NCI-H345 treated with DMSO at 0.1 percent for 48 hours (cell line): ENCODE results near the gene RNF144A.

Experiments
- DNase-seq: peaks from one replicate; lab custom pipeline; 2025; ENCODE audit not compliant: unreplicated experiment; lab: John Stamatoyannopoulos, UW

Gene RNF144A

DNA sequence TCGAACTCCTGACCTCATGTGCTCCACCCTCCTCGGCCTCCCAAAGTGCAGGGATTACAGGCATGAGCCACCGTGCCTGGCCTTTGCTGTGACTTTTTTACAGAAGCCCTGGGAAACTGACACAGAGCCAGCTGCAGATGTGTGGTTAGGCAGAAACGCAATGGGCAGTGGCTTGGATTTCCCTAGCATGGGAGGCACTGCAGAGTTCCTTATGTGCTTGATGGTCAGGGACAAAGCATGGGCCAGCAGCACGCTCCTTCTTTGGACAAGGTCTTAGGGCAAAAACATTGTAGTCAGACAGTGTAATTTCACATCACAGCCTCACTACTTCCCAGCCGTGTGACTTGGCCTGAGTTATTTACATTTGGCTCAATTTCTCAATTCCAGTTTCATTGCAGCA, 153.9 kb downstream of the RNF144A start:
- DNase-seq, result no peak

DNA sequence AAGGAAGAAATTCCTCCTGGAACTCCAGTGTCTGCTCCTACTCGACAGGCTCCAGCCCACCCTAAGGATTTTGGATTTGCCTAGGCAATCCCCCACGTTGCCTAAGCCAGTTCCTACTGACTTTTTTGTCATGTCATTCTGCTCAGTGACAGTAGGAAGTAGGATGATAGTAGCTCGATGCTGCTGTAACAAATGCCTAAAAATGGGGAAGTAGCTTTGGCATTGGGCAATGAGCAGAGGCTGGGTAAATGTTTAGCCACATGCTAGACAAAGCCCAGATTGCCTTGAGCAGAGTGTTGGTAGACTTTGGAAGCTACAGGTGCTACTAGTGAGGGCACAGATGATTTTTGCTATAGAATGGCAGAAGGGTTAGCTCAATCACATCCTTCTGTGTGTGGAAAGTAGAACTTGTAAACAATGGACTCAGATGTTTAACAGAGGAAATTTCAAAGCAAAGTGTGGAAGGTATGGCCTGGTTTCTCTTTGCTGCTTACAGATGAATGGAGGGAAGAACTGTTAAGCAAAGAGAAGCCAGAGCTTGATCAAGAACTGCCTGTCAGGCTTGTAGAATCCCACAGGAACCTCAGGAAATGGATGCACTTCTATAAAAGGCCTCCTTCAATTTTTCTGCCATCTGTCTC, 154.8 kb downstream of the RNF144A start:
- DNase-seq, result no peak

DNA sequence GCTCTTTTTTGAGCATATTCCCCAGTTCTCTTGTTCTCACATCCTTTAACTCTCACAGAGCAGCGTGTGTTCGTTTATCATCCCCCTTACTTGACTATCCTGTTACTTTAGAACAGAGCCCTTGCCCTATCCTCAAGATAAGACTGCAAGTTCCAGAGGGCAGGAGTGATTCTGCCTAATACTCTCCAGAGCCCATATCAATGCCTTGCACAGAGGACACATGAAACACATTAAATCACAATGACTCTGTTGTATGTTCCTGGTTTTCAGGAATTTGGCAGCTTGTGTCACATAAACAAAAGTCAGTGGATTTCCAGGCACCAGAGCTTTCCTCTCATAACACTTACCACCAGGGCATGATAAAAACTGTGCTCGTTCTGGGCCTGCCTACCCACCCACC, 156.7 kb downstream of the RNF144A start:
- no peak for DNase-seq

DNA sequence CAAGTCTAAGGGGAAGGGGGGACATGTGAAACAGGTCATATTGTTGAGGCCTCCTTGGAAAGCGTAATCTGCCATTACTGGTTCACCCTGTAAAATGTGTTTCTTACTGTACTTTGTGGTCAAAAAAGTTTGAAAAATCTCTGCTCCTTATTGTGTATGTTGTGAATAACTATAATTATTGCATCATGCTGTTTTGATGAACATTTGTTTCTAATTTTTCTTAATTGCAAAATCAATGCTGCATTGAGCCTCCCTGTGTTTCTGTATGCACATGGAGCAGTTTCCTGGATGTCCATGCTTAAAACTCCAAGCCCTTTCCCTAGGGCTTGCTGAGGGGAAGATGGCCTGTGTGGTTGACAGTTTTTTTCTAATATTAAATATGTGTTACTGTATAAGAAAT, 158.6 kb downstream of the RNF144A start:
- DNase-seq, result no peak

DNA sequence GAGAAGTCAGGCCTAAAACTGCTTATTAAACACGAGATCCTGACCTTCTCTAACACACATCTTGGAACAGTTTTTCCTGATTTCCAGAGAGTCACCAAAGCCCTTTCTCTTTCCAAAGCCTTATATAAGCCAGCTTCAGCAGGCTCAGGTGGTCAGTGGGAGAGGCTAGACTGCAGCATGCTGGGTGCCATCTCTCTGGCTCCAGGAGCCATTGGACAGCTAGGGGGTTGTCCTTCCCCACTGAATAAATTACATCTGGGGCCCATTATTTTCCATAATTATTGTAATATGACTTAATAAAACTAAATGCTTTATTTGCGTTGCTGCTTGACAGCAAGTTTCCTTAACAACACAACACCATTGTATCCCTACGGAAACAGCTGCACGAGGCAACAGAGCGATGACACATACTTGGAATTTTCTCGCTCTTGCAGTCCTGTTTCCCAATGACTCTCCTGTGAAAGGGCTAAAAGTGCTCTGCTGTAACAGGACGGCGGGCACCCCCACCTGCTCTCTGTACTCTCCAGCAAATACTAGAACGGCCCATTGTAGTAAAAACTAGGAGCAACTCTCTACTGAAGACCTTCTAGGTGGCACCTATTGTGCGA, 160.6 kb downstream of the RNF144A start:
- no peak for DNase-seq

DNA sequence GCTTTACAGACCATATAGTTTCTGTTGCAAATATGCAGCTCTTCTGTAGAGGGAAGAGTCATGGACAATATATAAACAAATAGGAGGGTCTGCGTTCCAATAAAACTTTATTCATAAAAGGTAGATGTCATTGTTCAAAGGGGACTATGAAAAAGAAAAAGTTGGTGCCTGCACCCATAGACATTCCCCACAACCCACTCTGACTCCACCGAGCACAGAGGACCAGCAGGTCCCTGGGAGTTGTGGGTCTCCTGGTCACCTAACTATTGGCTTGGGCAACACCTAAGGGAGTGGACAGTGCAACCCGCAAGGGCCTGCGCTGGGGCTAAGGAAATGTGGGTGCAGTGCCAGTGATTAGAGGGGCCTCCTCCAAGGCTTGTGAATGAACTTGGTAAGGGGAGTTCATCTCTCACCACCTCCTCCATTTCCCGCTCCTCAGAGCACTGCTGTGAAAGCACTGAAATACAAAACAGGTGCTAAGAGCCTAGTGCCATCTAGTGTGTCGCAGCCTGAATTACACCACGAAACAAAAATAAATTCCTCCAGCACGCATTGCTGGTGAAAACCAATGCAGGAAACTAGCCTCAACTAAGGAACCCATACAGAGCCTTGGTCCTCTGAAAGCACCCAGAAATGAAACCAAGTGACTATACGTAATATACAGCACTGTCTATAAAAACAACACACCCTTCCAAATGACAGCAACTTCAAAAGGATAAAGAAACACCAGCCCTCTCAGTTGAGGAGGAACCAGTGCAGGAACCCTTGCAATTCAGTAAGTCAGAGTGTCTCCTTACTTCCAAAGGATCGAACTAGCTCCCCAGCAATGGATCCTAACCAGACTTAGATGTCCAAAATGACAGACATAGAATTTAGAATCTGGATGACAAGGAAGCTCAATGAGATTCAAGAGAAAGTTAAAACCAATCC, 166.6 kb downstream of the RNF144A start:
- DNase-seq, result no peak

DNA sequence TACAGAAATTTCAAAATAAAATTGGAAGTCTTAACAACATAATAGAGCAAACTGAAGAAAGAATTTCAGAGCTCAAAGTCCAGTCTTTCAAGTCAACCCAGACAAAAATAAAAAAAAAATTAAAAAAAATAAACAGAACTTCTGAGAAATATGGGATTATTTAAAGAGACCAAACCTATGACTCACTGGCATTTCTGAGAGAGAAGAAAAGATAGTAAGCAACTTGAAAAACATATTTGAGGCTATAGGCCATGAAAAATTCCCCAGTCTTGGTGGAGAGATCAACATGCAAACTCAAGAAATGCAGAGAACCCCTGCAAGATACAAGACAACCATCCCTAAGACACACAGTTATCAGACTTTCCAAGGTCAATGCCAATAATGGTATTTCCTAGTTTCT, 167.4 kb downstream of the RNF144A start:
- no peak for DNase-seq

DNA sequence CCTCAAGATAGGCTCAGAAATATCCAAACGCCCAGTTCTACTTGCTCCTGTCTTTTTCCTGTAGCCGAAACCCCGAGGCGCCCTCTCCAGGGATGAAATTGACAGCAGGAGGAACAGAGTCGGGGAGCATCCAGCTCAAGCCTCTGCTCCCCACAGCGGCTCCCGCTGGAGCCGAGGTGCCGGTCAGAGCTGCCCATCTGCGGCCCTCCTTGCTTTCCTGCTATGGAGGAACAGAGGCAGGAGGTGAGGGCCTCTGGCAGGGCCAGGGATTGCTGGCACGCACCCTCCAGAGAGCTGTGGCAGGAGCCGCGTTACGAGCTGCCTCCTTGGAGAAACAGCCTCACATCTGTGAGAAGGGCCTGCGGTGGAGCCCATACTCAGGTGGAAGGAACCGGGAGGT, 172.1 kb downstream of the RNF144A start:
- no peak for DNase-seq

DNA sequence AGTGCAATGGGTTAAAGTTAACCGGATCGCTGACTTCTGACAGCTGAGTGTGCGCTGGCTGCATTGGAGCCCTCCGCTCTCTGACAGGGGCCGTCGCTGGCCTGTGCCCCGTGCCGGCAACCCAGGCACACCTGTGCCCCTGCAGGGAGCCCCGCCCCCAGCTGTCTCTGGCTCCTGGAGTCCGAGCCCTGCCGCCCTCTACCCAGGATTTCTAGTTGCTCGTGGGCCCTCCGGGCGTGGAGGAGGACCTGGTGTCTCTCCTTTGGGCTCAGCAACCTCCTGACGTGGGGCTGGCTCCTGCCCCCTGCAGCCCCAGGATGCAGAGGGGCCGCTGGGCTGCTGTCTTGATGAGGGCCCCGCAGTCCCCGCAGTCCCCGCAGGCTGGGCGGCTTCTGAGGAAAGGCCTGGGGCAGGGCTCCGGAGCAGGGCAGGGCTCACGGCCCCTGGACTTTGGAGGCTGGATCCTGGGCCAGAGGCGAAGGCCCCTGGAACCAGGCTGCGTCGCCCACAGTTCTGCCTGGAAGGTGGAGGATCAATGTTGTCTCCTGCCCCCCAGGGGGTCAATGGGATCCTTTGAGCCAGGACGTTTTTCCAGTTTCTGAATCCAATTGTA, 172.8 kb downstream of the RNF144A start:
- DNase-seq, result no peak

DNA sequence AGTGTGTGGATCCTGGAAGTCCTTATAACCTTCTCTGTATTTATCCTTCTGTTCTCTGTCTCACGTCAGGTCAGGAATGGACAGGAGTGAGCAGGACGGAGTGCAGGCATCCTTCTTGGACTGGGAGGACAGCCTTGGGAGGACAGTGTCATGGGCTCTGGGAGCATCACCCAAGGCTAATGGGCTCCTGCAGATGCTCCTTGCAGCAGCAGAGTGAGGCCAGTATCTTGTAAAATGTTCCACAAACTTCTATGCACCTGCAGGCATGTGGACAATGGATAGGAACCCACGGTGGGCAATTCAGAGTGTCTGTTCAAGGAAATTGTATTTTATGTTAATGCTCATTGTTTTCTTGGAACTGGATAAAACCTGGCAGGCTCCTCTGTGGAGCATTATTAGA, 176.2 kb downstream of the RNF144A start:
- DNase-seq, result no peak
